ENCODE measurements around the gene JCAD.

JCAD gene

DNA sequence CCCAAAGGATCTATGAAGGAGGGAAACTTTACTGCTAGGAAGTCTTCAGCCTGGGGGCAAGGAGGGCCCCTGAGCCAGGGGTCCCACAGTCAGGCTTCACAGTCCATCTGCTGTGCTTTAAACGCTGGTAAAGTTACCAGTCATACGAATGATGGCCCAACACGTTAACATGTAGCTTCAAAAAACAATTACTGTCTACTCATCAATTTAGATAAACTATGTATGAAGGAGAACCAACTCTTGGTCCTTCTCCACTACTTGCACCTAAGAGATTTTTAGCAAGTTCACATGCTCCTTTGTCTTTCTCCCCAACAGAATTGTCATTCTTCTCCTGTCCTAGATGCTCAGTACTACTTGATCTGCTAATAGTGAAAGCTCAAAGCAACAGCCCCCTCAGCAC lies 16.6 kb downstream of the JCAD start:
- H3K4me3 ChIP-seq (ENCODE audit: control insufficient read depth, low read depth, low read length) = no peak overlapping the region
- DNase-seq (ENCODE audit: low read depth) = no peak
- TF ChIP-seq CTCF (conservative IDR thresholded peaks at IDR 0.05; ENCODE audit: control insufficient read depth, insufficient read depth, low read depth, low read length) = no peak

DNA sequence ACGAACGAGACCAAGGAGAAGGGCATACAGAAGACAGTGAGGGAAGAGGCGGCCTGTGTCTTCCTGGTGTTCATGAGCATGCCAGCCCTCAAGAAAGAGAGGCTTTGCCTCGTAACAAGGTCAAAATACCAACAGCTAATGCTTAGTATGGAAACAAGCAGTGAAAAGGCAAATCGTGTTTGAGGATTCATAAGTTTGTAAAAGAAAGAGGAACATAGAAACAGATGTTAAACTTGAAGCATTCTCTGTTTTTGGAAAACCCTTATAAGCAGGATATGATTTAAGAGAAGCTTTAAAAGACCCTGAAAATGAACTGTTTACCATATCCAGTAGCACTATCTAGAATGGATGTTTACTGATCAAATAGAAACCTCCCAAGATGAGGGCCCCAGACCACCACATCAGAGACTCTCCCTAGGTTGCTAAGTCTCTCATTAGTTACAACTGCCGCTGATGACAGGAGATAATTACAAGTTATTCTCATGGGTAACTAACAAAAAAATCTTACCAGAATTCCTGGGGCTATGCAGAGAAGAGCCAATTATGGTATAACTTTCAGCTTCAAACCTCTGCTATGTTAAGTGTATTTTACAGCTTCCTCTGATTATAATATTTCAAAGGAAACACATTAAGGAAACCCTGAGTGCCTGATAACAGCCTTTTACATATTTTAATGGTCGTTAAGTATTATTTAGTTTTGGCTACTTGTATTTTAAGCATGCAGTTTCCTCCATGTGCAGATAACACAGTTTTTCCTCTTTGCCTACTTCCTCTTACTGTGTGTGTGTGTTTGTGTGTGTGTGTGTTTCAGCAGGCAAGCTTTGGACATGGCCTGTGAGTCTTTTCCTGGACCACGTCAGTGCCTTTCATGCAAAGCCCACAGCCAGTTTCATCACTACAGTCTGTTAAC lies 17.9 kb downstream of the JCAD start:
- DNase-seq (ENCODE audit: low read depth) = no peak
- no peak for TF ChIP-seq CTCF (conservative IDR thresholded peaks at IDR 0.05; ENCODE audit: control insufficient read depth, insufficient read depth, low read depth, low read length)
- H3K4me3 ChIP-seq (ENCODE audit: control insufficient read depth, low read depth, low read length) = no peak overlapping the region

DNA sequence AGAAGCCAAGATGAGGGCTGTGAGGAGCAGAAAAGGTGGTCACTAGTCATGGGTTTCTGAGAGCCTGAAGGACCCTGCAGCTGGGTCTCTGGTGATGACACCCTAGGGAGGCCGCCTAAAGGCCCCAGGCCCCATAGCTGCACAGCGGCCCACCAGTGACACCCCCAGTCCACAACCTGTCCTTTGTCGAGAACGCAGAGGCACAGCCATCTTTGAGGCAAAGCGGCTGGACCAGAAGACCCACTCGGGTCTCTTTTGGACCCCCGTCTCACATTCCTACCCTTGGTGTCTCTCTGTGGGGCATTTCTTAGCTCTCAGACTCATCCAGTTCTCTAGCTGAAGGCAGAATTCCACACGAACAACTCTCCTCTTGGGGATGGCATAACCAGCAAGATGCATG lies 18.8 kb downstream of the JCAD start:
- TF ChIP-seq CTCF (conservative IDR thresholded peaks at IDR 0.05; ENCODE audit: control insufficient read depth, insufficient read depth, low read depth, low read length) = no peak
- no peak for DNase-seq (ENCODE audit: low read depth)
- H3K4me3 ChIP-seq (ENCODE audit: control insufficient read depth, low read depth, low read length) = no peak overlapping the region

DNA sequence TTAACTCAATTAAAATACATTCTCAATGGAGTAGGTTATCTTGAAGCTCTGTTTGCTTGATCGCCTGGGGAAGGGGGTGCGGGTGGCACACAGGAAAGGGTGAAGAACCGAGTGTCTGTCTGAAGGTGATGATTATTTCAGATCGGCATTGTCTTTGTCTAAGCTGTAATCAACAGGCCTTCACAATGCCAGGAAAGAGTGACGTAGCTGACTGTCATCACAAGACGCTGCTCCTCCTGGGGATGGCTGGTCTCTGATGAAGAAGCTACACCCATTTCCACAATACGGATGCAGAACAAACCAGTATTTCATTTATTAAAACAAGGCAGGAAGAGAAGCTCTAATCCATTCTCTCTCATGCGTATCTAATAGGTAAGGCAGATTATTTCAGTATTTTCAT lies 19.4 kb downstream of the JCAD start:
- no peak for DNase-seq (ENCODE audit: low read depth)
- no peak for TF ChIP-seq CTCF (conservative IDR thresholded peaks at IDR 0.05; ENCODE audit: control insufficient read depth, insufficient read depth, low read depth, low read length)
- no peak overlapping the region for H3K4me3 ChIP-seq (ENCODE audit: control insufficient read depth, low read depth, low read length)

DNA sequence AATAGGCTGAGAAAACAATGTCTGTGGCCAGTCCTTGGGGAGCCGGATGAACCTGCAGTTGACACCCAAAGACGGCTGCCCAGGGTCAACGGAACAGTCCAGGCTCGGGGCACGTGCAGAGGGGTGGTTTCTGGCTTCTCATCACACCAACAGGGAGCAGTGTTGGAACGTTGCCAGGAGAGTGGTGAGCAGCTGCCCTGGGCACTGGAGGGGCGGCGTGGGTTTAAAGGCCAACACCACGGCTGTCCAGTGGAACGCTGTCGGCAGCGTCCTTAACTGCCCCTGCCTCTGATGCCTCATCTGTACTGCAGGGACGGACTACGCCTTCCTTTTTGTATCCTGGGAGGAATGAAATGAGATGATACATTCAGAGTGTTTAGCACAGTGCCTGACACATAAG lies 19.8 kb downstream of the JCAD start:
- no peak overlapping the region for H3K4me3 ChIP-seq (ENCODE audit: control insufficient read depth, low read depth, low read length)
- TF ChIP-seq CTCF (conservative IDR thresholded peaks at IDR 0.05; ENCODE audit: control insufficient read depth, insufficient read depth, low read depth, low read length) = no peak
- no peak for DNase-seq (ENCODE audit: low read depth)

- DNase-seq (ENCODE audit: low read depth) = no peak
- no peak for TF ChIP-seq CTCF (conservative IDR thresholded peaks at IDR 0.05; ENCODE audit: control insufficient read depth, insufficient read depth, low read depth, low read length)
- no peak overlapping the region for H3K4me3 ChIP-seq (ENCODE audit: control insufficient read depth, low read depth, low read length)
Observed at GRCh38 chr10:30038781-30039536, 20.4 kb downstream of the JCAD start.

Data from fibroblast of mammary gland (primary cell).